Fibroblast of the conjunctiva (primary cell): Measurements from ENCODE around the gene TBC1D1.

ENCODE experiments used
- DNase-seq: peaks from one replicate; pipeline ENCODE4 v3.0.0-alpha.2; 2010; ENCODE audit warnings: low read depth

TBC1D1 gene

DNA sequence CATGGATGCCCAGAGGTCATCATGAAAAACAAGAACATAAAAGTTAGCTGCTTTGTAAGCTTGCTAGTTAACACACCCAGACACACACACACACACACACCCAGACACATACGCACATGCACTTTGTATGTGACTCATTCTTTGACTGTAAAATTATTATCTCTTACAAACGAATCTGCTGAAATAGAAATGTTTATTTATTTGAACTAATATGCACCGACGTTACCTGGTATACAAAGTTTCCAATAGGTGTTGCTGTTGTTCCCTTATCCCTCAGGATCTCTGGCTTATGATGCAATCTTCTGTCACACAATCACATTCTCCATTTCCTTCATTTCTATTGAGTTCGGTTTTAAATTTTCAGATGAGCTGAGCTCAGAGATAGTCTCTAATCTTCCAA is 278.6 kb downstream of the TBC1D1 start:
- no peak for DNase-seq

DNA sequence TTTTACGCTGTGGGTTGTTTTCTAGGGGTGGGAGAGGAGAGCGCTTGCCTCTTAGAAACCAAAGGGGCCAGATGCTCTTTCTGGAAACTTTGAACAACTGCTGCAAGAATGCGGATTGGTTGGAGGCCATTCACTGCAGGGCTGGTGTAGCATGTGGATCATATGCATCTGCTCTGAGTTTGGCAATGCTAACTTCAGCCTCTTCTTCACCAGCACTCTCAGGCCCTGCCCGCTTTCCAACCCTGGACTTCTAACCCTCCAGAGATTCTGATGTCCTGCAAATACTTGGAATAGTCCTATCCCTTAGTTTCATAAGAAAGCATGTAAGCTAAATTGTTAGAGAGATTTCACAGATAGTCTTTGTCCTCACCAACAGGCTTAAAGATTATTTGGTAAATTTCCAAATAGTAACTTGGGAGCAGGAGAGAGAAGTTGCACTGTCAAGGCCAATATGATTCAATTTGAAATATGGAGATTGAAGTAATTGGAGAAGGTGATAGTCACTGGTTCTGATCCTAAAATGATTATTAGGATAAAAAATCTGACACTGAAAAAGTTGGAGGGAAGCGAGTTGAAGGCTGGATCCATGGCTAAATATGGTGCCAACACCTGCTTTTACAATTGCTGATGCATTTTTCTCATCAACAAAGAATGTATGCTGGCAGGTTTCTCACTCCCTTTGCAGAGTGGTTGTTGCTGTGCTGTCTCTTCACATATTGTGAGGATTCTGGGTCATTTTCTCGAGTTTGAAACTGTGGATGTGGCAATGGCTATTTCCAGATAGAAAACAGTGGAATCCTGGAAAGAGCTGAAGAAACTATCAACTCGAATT is 279.7 kb downstream of the TBC1D1 start:
- DNase-seq: no peak

DNA sequence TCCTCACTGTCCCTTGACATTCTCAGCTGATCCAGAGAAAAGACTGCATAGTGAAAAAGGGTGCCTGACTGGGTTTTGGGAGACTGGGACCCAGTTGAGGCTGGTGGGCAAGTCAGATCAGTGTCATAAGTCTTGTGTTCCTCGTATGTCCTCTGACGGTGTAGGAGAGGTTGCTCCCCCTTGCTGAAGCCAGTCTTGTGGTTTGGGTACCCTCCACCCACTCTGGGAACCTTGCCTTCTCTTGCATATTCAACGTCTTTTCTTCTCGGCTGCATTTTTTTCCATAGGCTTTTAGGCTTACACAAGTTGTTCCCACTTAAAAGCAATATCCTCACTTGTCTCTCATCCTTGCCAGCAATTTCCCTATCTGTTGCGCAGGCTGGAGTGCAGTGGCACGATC is 281.2 kb downstream of the TBC1D1 start:
- DNase-seq: no peak

DNA sequence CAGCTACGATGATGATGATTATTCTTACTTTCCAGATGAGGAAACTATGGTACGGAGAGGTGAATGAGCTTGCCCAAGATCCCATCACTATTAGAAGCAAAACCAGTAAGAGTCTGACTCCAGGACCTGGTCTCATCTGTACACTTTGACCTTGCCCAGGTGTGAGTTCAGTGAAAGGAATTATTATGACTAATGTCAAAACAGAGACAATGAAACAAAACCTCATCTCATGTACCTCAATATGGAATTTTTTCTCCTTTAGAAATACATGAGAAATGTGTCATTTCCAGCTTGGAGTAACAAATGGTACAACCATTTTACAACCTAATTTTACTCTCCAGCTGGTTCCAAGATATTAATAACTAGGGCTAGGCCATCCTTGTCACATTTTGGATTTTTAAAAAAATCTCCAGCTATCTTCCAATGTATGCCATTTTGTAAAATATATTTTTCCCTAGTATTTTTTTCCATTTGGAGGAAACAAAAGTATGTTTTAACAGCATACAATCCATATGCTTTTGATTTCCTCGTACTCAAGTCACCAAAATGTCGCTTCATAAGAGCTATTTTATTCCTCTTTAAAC is 283.1 kb downstream of the TBC1D1 start:
- no peak for DNase-seq

DNA sequence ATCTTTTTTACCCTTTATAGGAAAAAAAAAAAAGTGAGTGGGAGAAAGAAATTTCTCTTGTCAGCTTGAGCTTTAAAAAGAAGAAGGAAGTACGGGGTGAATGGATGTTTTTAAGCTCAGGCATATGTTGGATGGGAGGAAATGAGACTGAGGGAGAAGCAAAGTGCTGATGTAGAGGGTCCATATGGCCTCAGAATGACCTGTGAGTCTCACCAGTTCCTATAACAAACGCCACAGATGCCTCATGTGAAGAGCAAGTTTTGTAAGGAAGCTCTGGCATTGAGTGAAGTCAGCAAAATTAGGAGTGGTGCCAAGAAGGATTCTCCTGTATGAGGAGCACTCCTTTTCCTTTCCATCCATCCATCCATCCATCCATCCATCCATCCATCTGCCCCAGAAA is 283.9 kb downstream of the TBC1D1 start:
- no peak for DNase-seq

DNA sequence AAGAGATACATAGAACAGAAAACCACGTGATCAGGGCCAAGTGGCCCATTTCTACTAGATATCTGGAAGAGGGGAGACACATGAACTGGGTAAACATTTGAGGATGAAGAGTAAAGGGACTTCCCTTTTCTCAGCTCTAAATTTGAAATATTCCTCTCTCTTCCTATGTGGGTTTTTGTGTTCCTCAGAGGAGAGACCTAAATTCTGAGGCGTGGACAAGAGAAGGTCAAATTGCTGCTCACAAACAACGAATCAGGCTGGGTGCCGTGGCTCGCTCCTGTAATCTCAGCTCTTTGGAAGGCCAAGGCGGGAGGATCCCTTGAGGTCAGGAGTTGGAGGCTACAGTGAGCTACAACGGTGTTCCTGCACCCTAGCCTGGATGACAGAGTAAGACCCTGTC is 285.3 kb downstream of the TBC1D1 start:
- no peak for DNase-seq

DNA sequence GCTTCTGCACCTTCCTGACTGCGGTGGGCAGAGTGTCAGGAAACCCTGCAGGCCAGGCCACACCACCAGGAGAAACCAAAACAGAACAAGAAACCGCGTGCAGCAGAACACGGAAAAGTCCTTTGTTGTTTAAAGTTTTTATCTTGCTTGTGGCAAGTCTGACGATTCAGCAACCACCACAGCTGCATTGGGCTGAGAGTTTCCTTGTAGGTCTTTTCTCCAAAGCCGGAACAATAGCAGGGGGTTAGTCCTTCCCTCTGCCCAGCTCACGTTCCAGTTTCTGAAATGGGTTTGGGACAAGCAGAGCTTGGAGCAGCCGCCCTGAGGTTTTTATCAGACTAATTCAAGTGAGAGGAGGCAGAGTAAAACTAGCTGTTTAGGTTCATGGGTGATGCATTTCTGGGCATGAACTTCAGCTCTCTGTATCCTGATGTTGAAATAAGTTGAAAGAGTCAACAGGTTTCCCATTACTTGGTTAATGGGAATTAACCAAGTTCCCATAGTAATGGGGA is 286.2 kb downstream of the TBC1D1 start:
- no peak for DNase-seq

DNA sequence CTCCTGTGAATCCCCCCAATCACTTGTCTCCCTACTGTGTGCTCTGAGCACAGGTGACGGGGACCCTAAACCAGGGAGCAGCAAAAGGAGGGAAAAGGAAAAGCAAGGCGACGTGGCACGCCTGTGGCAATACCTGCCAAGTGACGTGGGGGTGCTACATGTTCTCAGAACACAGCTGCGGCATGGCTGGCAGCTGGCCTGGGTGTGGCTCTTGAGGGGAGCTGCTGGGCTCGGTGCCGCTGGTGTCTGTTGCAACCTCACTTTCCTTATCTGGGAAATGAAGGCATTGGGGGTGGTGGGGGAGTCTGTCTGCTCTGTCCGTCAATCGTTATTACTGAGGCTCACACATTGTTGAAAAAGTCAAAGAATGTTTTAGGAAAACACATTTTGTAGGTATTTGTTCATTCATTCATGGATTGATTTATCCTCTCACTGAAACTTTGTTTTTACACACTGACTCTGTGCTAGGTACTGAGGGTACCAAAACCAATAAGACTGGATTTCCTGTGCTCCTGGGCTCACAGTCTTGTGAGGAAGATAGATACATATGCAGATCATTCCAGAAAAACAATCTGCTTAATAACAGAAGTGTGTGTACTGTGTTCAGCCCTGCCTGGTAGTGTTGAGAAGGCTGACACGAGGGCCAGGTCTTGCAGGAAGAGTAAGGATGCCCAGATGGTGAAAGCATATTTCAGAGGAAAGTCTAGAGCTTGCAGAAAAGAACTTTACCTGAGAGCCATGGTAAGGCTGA is 286.9 kb downstream of the TBC1D1 start:
- DNase-seq: no peak

DNA sequence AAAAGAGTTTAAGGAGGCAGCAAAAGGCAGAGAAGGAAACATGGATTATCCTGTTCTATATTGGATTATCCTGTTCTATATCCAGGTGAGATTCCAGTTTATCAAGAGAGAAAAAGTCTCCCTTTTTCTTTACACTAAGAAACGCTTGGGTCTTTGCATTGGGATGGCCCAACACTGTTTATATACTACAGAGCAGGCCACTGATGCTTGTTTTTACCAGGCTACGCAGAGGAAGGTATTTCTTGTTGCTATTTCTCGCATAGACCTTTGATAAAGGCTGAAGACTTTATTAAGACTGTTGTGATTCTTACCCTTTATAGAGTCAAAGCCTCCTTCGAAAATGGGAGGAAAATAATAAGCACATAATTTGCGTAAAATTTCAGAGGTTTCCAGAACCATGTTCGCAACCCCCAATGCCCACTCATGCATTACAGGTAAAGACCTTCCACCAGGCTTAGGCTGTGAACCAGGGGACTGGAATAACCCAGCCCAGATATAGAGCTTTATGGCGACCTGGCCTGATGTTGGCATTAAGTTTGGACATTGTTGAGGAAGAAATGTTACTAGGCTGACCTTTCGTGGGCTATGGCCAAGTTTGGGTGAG is 287.6 kb downstream of the TBC1D1 start:
- DNase-seq: no peak

DNA sequence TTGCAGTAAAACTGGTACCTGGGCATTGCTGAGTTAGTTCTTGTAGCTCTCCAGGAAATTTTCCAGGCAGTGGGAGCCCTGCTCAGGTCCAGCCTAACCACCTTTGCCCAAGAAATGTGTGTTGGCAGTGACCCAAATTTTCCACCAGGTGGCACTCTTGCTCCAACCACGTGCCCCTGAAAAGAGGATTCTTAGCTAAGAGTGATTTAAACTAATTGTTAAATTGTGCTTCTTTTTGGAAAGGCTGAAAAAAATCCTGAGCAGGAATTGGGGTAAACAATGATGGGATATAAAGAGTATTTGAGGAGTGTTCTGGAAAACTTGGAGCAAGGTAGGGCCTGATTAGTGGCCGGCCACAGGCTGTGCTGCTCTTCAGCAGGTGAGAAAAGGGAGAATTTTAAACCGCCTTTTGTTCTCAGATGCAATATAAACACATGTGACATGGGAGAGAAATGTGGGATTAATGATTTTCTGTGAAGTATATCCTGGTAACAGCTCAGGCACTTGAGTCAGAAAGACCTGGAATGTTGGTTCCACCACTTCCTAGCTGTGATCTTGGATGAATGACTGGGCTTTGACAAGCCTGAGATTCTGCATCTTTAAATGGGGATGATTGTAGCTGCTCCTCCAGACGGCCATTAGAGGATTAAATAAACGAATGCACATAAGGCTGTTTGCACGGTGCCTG is 288.9 kb downstream of the TBC1D1 start:
- DNase-seq: peak; percentile 47

DNA sequence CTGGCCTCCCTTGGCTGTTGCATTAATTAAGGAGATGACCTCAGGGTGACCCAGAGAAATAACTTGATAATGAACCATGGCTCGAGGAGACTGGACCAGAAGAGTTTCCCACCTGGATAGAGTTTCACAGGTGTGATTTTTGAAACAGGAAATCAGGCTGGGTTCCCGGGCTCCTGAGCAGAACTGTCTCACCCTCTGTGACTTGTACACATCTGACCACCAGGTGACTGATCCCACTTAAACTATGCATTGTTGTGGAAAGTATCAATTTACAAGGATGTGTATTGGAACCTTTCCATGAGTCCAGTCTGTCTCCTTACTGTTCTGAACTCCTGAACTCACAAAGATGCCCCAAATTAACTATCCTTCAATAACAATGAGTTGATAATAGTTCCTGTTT is 289.6 kb downstream of the TBC1D1 start:
- no peak for DNase-seq

DNA sequence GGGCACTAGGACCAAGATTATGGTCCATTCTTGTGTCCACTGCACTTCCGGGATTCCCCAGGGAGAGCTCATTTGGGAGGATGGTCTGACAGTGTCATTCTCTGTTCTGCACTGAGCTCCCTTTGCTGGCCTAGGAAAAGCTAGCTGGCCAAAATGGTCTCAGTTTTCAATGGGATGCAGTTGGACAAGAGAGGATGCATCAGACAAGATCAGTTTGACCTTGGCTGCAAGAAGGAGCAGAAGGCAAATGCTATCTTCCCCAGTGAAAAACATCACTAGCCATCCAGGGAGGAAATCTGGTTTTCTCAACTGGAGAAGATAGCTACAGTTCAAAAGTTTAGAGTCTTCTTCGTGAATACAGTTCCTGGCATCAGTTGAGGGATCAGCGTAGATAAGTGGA is 290.4 kb downstream of the TBC1D1 start:
- no peak for DNase-seq

DNA sequence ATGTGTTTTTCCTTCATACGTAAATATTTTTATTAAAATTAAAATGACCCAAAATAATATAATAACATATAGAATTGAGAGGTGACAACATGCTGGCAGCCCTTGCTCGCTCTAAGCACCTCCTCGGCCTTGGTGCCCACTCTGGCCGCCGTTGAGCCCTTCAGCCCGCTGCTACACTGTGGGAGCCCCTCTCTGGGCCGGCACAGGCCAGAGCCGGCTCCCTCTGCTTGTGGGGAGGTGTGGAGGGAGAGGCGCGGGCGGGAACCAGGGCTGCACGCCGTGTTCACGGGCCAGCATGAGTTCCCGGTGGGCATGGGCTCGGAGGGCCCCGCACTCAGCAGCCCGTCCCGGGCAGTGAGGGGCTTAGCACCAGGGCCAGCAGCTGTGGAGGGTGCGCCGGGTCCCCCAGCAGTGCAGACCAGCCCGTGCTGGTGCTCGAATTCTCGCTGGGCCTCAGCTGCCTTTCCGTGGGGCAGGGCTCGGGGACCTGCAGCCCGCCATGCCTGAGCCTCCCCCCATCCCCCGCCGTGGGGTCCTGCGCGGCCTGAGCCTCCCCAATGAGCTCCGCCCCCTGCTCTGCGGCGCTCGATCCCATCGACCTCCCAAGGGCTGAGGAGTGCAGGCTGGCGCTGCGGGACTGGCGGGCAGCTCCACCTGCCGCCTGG is 291.6 kb downstream of the TBC1D1 start:
- no peak for DNase-seq

DNA sequence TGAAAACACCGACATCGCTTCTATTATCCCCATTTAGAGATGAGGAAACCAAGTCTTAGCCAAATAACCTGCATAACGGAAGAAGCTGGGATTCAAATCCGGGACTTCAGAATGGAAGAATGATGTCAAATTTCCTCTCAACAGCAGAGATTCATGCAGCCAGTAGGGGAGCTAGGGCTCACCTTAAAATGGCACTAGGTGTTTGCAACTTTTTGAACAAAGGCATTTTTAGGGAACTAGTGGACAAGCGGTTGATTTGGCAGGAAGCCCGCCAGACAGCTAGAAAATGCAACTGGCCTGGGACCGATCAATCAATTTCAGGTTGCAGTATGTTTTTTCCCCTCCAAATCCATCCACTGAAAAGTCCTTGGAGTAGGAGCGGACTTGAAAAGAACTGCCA is 293.5 kb downstream of the TBC1D1 start:
- DNase-seq: no peak

DNA sequence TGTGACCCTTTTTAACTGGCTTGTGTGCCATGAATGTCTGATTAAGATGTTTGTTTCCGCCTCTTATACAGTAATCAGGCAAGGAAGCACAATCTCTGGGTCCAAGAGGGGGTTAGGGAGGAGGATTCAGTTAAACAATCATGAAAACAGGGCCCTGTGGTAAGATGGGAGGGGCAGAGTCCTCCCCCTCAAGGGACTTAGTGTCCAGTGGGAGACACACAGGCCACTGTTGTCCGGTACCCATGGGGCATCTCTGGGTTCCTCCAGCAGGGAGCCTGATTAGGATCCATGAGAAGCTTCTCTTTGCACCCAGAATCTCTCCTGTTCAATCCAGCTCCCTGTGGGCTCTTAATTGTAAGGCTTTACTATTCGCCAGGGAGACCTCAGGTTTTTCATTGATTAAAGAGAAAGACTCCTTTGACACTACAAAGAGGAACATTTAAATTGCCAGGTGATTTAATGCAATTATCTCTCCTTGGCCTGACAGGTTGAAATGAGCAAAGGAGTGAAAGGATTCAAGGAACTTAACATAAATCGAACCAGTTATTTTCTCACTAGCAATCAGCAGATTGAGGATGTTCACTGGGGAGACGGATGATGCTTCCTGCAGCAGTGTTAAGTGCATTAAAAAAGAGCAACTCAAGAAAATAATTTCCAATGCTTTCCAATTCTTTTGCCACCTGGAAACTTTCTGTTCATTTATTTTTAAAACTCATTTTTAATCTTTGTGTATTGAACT is 294.7 kb downstream of the TBC1D1 start:
- DNase-seq: no peak

DNA sequence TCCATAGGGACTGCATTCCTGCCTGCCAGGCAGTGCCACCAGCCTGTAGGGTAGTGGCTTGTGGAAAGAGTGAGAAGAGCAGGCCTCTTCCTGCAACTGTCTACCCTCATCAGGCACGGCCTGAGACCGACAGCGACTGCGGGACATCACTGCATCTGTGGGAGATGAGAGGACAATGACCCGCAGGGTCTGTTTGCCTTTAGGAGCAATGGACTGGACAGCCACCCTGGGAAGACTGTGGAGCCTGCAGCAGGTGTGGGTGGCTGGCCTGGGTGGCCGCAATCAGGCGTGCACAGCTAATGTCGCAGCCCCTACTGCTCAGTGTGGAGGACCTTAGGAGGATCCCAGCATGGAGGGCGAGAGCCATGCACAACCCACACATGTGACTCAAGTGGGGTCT is 297.3 kb downstream of the TBC1D1 start:
- DNase-seq: no peak

DNA sequence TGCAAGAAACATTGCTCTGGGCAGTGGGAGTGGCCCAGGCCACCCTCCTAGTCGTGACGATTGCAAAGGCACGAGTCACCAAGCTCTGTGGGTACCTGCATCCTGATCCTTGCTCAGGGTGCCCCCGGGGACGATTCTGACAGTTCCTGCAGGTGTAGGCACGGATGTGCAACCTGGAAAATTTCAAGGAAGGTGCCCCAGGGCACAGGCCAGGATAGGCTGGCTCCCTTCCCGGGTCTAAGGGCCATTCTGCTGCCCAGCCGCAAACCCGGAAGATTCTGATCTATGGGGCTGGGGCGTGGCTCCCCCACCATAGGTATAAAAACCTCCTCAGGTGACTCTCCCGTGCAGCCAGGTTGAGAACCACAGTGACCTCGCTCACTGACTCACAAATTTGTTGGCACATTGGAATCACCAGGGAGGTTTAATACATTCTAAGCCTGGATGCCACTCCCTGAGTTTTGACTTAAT is 297.8 kb downstream of the TBC1D1 start:
- no peak for DNase-seq
